HFF-Myc (cell line): ENCODE results near the gene HEMGN.
A peak's percentile ranks its signal among the peaks of the same experiment; 100 is the strongest.

Source experiments
- DNase-seq: peaks from one replicate; pipeline ENCODE4 v3.0.0-alpha.2; 2011; ENCODE audit warnings: low read depth; ENCODE audit errors: extremely low read depth
- H3K4me3 ChIP-seq: replicated peaks from 2 replicates; pipeline ENCODE4 v1.5.1; 2011; ENCODE audit warnings: low read depth, mild to moderate bottlenecking, control low read depth, low read length
- TF ChIP-seq, protein P1 (sequence below): IDR thresholded peaks from 2 replicates; pipeline ENCODE4 v1.5.1; 2012; ENCODE audit warnings: mild to moderate bottlenecking, low read depth, low read length, control low read depth; ENCODE audit errors: missing control alignments

Gene HEMGN

DNA sequence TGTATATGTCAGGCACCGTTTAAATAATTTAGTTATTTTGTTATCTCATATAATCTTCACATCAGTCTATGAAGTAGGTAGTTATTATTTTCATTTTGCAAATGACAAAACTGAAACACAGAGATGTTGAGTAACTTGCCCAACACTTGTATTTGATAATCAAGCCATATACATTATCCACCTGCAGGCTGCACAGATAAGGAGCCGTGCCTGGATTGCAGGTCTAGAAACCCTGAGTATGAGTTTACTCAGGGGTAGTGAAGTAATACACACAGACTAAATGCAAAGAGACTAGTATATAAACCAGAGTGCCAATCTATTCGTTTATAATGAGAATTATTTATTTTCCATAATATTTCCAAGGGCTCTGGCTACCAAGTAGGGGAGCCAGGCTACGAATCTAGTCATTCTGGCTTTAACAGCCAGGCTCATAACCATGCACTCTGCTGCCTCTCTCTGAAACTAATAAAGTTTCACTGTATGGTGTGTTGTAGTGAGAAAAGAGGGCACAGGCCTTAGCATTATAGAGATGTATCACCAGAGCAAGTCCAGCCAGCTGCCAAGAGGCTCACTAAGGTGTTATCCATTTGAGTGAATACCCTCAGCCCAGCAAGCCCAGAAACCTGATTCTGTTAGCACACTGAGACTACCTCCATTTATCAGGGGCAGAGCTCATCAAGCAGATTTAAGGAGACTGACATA lies 4.5 kb downstream of the HEMGN start:
- TF ChIP-seq, protein P1, sequence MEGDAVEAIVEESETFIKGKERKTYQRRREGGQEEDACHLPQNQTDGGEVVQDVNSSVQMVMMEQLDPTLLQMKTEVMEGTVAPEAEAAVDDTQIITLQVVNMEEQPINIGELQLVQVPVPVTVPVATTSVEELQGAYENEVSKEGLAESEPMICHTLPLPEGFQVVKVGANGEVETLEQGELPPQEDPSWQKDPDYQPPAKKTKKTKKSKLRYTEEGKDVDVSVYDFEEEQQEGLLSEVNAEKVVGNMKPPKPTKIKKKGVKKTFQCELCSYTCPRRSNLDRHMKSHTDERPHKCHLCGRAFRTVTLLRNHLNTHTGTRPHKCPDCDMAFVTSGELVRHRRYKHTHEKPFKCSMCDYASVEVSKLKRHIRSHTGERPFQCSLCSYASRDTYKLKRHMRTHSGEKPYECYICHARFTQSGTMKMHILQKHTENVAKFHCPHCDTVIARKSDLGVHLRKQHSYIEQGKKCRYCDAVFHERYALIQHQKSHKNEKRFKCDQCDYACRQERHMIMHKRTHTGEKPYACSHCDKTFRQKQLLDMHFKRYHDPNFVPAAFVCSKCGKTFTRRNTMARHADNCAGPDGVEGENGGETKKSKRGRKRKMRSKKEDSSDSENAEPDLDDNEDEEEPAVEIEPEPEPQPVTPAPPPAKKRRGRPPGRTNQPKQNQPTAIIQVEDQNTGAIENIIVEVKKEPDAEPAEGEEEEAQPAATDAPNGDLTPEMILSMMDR = no peak
- H3K4me3 ChIP-seq = no peak overlapping the region
- DNase-seq = no peak

DNA sequence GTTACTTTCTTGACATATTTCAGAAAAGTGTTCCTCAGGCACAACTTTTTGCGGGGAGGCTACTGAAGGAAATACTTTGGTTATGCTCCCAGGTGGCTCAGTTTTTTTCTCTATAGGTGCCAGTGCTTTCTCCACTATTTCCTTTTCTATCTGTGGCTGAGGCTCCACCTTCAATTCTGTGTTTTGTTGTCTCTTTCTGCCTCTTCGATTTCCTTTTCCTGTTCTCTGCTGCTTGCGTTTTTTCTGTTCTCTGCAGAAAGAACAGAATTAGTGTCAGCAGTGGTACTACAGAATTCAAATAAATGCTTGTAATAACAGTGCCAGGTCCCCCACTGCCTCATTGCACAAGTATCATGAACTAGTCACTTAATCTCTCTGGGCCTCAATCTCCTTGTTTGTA lies 7.0 kb downstream of the HEMGN start:
- no peak overlapping the region for H3K4me3 ChIP-seq
- TF ChIP-seq, protein P1 = no peak
- DNase-seq = no peak

DNA sequence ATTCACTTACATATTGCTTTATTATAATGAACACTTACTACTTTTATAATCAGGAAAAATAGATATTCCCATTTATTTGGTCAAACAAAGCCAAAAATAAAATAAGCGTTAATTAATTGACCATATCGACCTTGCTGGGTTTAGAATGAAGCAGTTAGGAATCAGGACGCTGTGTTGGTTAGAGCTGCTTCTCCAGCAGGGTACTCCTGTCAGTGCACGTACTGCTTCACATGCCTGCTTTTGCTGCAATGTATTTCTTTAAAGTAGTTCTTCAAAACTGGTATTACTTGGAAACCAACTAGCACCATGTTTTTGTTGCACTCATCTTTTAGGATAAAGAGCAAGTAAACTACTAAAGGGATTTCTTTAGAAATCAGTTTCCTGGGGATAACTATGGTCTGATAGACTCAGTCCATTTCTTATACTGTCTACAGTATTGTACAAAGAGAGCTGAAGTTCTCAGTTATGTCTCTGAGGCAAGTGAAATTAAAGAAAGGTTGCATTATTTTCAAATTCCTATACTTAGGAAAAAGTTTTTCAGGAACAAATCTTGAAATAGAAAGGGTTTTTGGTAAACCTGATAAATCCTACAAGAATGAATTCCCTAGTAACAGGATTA lies 8.9 kb downstream of the HEMGN start:
- no peak for DNase-seq
- H3K4me3 ChIP-seq = no peak overlapping the region
- TF ChIP-seq, protein P1 = no peak

DNA sequence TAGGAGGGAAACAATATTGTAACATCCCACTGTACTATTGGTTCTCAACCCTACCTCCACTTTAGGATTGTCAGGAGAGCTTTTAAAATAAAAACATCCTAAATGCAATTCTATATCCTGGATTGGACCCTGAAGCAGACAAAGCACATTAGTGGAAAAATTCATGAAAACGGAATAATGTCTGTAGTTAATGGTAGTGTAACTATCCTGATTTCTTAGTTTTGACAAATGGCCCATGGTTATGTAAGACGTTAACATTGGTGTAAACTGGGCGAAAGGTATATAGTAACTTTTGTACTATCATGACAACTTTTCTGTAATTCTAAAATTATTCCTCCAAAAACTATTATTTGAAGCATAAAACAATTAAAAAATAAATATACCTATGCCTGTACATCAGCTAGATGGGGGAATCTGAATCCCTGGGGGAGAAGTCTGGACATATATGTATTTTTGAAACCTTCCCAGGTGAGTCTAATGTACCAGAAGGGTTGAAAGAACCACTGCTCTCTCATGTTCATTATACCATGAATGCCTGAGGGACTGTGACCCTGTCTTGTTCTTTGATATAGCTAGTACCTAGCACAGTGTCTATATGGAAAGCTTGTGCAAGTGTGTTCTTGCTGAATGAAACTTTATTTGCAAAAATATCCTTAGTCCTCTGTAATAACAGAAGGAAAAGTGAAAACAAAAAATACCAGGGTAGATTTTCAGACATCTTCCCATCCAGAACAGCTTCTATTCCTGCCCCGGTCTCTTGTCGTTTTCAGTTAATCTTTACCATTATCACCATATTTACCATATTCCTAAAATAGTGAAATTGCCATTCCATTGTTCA lies 12.3 kb downstream of the HEMGN start:
- H3K4me3 ChIP-seq = no peak overlapping the region
- no peak for DNase-seq
- TF ChIP-seq, protein P1 = no peak

DNA sequence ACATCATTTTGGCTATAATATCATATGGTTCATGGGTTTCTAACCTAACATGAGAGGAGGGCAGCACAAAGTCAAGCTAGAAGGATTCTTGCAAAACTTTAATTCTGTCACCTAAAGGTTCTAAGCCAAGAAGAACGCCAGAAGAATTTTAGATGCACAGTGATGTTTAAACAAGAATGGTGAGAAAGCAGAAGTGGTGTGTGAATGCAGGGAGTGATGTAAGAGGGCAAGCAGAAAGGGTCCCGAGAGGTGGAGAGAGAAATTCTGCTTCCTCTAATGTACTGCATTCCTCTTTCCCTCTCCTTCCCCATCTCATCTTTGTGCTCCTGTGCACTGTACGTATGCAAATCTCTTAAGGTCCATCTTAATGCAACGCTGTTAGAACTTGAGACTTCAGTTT lies 13.6 kb downstream of the HEMGN start:
- TF ChIP-seq, protein P1 = no peak
- DNase-seq = no peak
- H3K4me3 ChIP-seq = no peak overlapping the region

DNA sequence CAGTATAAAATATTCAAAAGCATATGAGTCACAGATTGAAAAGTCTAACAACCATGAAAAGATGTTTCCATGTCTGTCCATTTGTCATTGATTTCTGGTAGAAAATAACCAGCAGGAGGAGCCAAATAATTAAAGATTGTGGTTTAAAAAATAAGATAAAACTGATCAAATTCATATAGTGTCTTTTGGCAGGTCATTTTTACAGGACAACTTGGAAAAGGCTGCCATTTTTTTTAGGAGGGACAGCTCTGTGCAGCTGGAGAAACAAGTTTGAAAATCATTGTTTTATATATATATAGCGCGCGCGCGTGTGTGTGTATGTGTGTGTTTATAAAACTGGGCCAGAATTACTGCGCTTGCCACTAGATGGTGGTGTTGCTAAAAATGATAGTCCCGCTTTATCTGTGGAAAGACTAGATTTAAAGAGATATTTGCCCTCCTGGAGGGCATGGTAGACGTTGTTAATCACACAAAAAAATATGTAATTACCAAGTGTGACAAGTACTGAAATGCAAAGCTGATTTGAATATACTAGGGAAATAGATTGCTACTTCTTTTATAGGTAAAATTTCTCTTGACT lies 14.4 kb downstream of the HEMGN start:
- peak; percentile 63 for DNase-seq
- TF ChIP-seq, protein P1 = peak; percentile 70
- H3K4me3 ChIP-seq = no peak overlapping the region; the same call in 1 of the 2 replicates
